HT-29 (cell line): ENCODE results near the gene CIRBP. TPM values are rescaled to one million over a fixed set of nuclear protein-coding genes. Genes with fewer than 3 reads are reported as not detected.

Experiments used
- DNase-seq: peaks from one replicate; pipeline ENCODE4 v3.0.0-alpha.2; 2015; ENCODE audit warnings: low spot score
- total RNA-seq: library from RNA; depleted of rRNA; stranded (reverse); fragments of >200 nt; shearing (Covaris generic); gene quantifications from 2 replicates; pipeline ENCODE4 v1.2.3, GENCODE V29; 2014

CIRBP gene
- total RNA-seq, 1 experiment from 2014 or later: 72.3 TPM

DNA sequence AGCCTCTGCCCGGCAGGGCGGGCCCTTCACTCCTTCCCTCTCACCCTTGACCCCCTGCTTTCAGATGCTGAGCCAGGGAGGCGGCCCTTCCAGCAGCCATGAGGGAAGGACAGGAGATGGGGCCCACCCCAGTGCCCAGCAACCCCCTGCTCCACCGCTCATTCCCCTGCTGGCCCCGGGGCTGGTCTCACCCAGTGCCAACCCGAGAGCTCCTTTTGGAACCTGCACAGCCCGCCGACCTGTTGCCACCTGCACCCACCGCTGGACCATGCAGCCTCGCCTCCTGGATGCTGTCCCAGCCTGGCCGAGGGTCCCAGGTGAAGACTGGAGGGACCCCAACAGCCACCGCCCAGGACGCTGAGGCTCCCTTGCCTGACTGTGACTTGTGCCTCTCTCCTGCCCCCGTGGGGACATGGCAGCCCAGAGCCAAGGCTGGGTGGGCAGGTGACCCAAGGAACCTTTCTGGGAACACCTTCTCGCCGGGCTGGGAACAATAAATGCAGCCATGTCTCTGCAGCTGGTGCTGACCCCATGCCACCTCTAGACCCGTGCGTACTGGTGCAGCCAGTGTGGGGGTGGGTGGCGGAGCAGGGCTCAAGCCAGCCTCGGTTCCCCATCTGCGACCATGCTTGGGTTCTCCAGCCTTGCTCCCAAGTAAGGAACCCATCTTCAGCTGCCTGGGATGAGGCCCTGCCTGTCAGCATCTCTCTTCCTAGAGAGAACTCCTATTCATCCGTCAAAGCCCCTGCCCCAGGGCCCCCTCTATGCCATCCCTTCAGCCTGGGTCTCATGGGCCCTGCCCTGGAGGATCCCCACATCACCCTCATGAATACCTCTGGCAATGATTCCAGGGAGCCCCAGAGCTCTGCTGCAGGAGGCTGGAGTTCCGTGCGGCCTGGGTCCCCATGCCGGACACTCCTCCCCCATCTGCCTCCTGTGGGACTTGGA, 9.9 kb downstream of the CIRBP start:
- no peak for DNase-seq

GRCh38 chr19:1279782-1280341, 10.7 kb downstream of the CIRBP start:
- DNase-seq: peak; percentile 91

DNA sequence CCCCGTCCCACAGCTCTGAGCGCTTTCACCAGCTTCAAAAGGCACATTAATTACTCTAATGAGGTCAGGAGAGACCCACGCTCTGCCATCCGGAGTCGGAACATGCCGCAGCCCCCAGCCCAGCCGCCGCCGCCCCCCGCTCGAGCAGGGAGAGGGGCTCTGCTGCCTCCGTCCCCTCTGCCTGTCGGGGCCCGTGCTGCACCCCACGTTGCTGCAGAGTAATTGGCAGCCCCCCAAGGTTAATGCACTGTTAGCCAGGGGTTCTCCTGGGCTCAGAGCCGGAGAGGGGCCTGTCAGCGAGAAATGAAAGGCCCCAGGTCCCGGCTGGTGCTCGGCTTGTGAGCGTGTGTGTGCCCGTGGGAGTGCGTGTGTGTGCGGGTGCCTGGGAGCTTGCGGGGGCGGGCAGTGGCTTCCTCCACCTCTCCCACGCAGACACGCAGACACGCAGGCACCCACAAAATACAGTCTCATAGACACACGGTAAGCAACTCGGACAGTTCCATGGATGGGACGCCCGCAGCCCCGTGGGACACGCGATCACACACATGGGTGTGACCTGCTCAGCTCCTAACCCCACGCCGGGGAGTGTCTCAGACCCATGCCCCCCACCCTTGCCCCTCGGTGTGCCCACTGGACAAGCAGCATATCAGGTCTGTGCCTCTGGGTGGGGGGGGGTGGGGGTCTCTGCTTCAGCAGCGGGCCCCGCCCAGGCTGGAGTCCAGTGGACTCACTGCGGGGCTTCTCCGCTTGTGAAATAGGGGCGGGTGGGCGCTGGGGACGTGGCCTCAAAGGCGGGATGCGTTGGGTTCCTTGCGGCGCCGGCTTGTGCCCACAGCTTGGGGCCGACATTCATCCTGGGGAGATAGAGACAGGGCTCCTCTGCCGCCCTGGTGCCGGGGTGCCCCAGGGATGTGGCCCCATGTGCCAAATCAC, 11.8 kb downstream of the CIRBP start:
- DNase-seq: no peak

- DNase-seq: no peak
Observed at GRCh38 chr19:1281569-1282287, 12.6 kb downstream of the CIRBP start.

GRCh38 chr19:1282588-1283206, 13.6 kb downstream of the CIRBP start:
- DNase-seq: no peak

DNA sequence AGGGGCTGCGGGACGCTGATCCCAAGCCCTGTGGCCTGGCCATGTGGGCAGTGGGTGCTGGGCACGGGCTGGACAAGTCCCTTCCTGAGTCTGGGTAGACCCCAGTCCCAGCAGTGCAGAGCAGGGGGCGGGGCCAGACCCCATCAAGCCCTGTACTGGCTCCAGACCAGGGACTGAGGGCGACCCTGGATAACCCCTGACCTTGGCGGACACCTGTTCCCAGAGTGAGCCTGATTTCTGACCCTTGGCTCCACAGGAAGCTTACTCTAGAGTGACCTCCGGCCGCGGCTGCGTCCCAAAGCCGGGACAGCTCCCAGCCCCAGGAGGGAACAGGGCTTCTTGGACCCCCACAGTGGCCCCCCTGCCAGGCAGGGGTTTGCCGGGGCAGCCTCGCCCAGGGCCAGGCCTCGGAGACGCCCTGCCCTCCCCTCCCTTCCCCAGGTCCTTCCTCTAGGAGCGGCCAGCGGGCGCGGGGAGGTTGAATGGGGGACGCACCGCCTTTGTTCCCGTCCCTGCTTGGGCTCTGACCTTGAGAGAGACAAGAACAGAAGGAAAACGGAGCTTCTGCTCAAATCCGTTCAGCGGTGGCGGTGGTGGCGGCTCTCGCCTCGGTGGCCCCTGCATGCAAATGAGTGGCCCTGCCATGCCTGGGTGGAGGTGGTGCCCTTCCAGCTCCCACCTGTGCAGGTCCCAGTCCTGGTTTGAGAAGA, 14.2 kb downstream of the CIRBP start:
- DNase-seq: no peak

DNA sequence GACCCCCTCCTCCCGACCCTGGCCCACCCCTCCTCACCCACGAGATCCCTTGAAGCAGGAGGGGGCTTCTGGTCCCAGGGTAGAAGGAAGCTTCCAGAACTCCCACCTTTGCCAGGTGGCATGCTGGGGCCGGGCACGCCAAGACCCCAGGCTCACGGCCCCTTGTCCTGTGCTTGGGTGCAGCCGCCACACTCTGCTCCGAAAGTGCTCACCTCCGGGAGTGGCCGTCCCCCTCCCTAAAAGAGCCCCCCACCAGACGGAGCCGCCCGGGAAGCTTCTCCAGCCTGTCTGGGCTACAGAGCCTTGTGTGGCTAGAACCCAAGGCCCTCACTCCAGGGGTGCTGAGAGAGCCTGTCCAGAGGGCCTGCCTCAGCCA, 14.8 kb downstream of the CIRBP start:
- DNase-seq: no peak

GRCh38 chr19:1284293-1284978, 15.3 kb downstream of the CIRBP start:
- DNase-seq: peak; percentile 81

DNA sequence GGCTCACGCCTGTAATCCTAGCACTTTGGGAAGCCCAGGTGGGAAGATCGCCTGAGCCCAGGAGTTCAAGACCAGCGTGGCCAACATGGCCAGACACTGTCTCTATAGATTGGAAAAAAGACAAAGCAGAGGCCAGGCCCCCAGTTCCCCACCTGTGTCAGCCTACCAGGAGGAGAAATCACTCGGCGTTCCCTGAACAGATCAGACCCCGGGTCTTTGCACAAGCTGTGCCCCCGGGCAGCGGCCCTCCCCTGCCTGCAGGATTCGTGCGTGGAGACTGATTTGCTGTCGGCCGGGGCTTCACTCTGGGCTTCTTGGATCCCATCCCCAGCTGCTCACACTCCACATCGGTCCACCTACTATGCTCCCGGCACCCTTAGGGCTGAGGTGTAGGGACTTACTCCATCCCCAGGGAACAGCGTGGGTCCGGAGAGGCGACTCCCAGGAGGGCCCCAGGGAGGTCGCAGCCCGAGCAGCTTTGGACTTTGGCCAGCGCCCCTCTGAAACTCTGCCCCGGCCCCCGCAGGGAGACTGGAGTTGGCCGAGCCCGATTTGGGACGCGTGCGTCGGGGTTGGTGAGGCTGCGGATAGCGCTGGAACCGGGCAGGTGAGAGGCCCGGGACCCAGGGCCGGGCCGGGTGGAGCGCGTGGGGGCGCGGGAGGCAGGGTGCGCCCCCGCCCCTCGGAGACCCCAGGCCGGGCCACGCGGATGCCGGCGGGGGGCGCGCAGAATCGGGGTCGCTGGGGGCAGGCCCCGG, 16.0 kb downstream of the CIRBP start:
- DNase-seq: no peak

- no peak for DNase-seq
Observed at GRCh38 chr19:1285737-1286360, 16.7 kb downstream of the CIRBP start, which contains the start of gene EFNA2. Gene EFNA2 (plus strand): TSS chr19:1285873. CDS start chr19:1286169, 296 bp downstream.

- no peak for DNase-seq
Observed at GRCh38 chr19:1286487-1287353, 17.6 kb downstream of the CIRBP start.

- no peak for DNase-seq
Observed at GRCh38 chr19:1287354-1288225, 18.5 kb downstream of the CIRBP start.

- DNase-seq: no peak
Observed at GRCh38 chr19:1288226-1288612, 19.1 kb downstream of the CIRBP start.

GRCh38 chr19:1288833-1289685, 19.9 kb downstream of the CIRBP start:
- no peak for DNase-seq

DNA sequence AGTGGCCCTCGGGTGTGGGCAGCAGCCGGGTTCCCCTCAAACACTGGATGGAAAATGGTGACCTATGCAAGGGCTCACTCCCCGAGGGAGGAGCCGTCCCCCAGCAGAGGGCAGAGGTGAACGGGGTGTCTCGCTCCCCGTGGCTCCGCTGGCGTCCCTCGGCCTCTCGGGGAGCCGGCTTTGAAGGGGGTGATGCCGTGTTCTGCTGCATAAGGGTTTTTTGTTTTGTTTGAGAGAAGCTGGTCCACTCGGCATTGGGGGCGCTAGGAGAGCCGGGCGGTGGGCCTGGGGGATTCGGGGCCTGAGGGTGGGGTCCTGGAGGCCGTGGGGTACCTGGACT, 20.5 kb downstream of the CIRBP start:
- no peak for DNase-seq
